ENCODE results near the gene DLGAP1.

- TF ChIP-seq CTCF (conservative IDR thresholded peaks at IDR 0.05; ENCODE audit: low read depth in 2 of 2), result no peak
- no peak for TF ChIP-seq EZH2 (IDR thresholded peaks at IDR 0.05; ENCODE audit: low read depth, unreplicated experiment)
- TF ChIP-seq EZH2phosphoT487 (IDR thresholded peaks at IDR 0.05; ENCODE audit: unreplicated experiment), result no peak
- TF ChIP-seq ZNF114 (CRISPR knock-in tag; IDR thresholded peaks at IDR 0.05), result no peak
These were observed 469.4 kb downstream of the DLGAP1 start for GRCh38 chr18:3985664-3986063.

All from GM23338 (cell line).